ENCODE data around the gene HLA-DMB. TPM values are rescaled to one million over a fixed set of nuclear protein-coding genes. Genes with fewer than 3 reads are reported as not detected.

Gene HLA-DMB
- total RNA-seq, 4 donors from 2014 or later, result 15.0 to 30.2 (median 18.1) TPM

- no peaks in the 10 kb centered on the region for H3K36me3 ChIP-seq
- H3K9me3 ChIP-seq, result no peaks in the 10 kb centered on the region
- H3K4me3 ChIP-seq, result no peak overlapping the region
- peaks cover 15% of the 10 kb centered on the region for H3K4me1 ChIP-seq
- TF ChIP-seq CTCF (IDR thresholded peaks at IDR 0.05), result peak in 1 of 2 donors; percentile 36
- no peak for TF ChIP-seq POLR2A (IDR thresholded peaks at IDR 0.05)
- TF ChIP-seq POLR2AphosphoS5 (IDR thresholded peaks at IDR 0.05), result no peak
- TF ChIP-seq EP300 (IDR thresholded peaks at IDR 0.05), result no peak
- peaks cover 2% of the 10 kb centered on the region for H3K27me3 ChIP-seq
- WGBS, result 55% methylated on average over 11 of the region's 11 CpGs
- no peak overlapping the region for H3K27ac ChIP-seq
- DNase-seq (ENCODE audit: low spot score in 2 of 2), result no peak
Observed at GRCh38 chr6:32947552-32948465, 7.0 kb upstream of the HLA-DMB start.

- no peak for TF ChIP-seq EP300 (IDR thresholded peaks at IDR 0.05)
- TF ChIP-seq CTCF (IDR thresholded peaks at IDR 0.05), result no peak
- TF ChIP-seq POLR2A (IDR thresholded peaks at IDR 0.05), result no peak
- TF ChIP-seq POLR2AphosphoS5 (IDR thresholded peaks at IDR 0.05), result no peak
- H3K4me3 ChIP-seq, result no peak overlapping the region
Observed at GRCh38 chr6:32946893-32947292, 6.1 kb upstream of the HLA-DMB start.

GRCh38 chr6:32945953-32946352, 5.1 kb upstream of the HLA-DMB start:
- peaks cover 13% of the 10 kb centered on the region for H3K4me1 ChIP-seq
- TF ChIP-seq POLR2A (IDR thresholded peaks at IDR 0.05) (no peak), POLR2AphosphoS5 (IDR thresholded peaks at IDR 0.05) (no peak), EP300 (IDR thresholded peaks at IDR 0.05) (no peak), CTCF (IDR thresholded peaks at IDR 0.05) (no peak)

More at GRCh38 chr6:32946893-32947292, 6.1 kb upstream of the HLA-DMB start:
- H3K4me1 ChIP-seq, result peaks cover 9% of the 10 kb centered on the region
- no peaks in the 10 kb centered on the region for H3K36me3 ChIP-seq
- peaks cover 2% of the 10 kb centered on the region for H3K27me3 ChIP-seq
- H3K27ac ChIP-seq, result no peak overlapping the region
- H3K9me3 ChIP-seq, result no peaks in the 10 kb centered on the region
- DNase-seq (ENCODE audit: low spot score in 2 of 2), result no peak

GRCh38 chr6:32945108-32945760, 4.4 kb upstream of the HLA-DMB start:
- 79% methylated on average over 9 of the region's 9 CpGs for WGBS
- TF ChIP-seq POLR2AphosphoS5 (IDR thresholded peaks at IDR 0.05), result no peak
- TF ChIP-seq CTCF (IDR thresholded peaks at IDR 0.05), result no peak
- TF ChIP-seq EP300 (IDR thresholded peaks at IDR 0.05), result no peak
- TF ChIP-seq POLR2A (IDR thresholded peaks at IDR 0.05), result no peak
- Histone ChIP-seq H3K36me3 (no peaks in the 10 kb centered on the region), H3K27me3 (peaks cover 5% of the 10 kb centered on the region), H3K4me3 (no peak overlapping the region), H3K27ac (no peak overlapping the region), H3K9me3 (no peaks in the 10 kb centered on the region), H3K4me1 (peaks cover 18% of the 10 kb centered on the region)
- no peak for DNase-seq (ENCODE audit: low spot score in 2 of 2)

More at GRCh38 chr6:32945953-32946352, 5.1 kb upstream of the HLA-DMB start:
- Histone ChIP-seq H3K27me3 (peaks cover 2% of the 10 kb centered on the region), H3K36me3 (no peaks in the 10 kb centered on the region), H3K27ac (no peak overlapping the region), H3K9me3 (no peaks in the 10 kb centered on the region), H3K4me3 (no peak overlapping the region)
- DNase-seq (ENCODE audit: low spot score in 2 of 2), result no peak
